Measurements from ENCODE around the gene TTC39B. TPM values are rescaled to one million over a fixed set of nuclear protein-coding genes. Genes with fewer than 3 reads are reported as not detected.

The TTC39B gene
- total RNA-seq, 1 experiment from 2014 or later: 6.0 TPM

DNA sequence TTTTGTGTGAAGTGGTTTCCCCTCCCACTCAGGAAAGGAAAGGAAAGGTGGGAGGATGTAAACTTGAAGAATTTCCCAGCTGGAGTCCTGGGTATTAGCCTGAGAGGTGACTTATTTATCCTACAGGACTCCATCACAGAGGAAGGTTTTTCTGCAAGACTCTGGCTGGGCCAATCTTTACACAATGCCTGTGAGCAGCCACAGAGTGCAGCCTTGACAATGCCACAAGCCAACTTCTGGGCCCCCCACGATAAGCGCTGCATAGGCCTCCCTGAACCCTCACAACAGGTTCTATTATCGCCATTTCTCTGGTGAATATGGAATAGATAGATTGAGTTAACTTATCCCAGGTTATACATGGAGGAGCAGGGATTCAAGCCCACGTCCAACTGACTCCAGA lies 12.4 kb downstream of the TTC39B start:
- no peak for TF ChIP-seq CTCF (IDR thresholded peaks at IDR 0.05; ENCODE audit: unreplicated experiment)
- no peak for DNase-seq
- Mint-ChIP-seq H3K4me3 (ENCODE audit: low read depth, unreplicated experiment) (no peak overlapping the region), H3K4me1 (ENCODE audit: low read depth, unreplicated experiment) (no peaks in the 10 kb centered on the region), H3K9me3 (ENCODE audit: low read depth, unreplicated experiment) (peaks cover 3% of the 10 kb centered on the region), H3K27me3 (ENCODE audit: unreplicated experiment) (no peaks in the 10 kb centered on the region), H3K36me3 (ENCODE audit: insufficient read depth, unreplicated experiment) (peaks cover 13% of the 10 kb centered on the region), H3K27ac (ENCODE audit: unreplicated experiment) (no peak overlapping the region)
- BruUV-seq (replicated peaks): no TSS peak
- intact Hi-C loops (cut with micrococcal nuclease; ENCODE audit: unreplicated experiment): no loop called here
- CTCF ChIA-PET: interaction anchor here (0.6 kb wide), 1 partner anchor 1229 kb away, joined by 3 read pairs; no protein-coding TSS in a partner anchor

DNA sequence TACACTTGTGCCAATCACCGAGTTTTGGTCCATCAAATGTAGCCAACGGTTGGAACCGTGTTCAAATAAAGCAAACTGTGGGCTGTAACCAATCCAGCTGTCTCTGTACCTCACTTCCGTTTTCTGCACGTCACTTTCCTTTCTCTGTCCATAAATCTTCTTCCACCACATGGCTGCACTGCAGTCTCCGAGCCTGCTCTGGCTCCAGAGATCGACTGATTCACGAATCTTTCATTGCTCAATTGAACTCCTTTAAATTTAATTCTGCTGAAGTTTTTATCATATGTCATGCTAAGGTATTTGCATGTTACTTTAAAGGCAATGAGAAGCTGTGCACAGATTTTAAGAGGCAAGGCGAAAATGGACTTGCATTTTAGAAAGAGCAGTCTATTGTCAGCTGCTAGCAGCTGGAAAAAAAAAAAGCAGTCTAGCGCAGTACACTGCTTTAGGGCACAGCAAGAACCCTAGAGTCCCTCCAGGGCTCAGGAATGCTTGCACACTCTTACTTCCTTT lies 13.2 kb downstream of the TTC39B start:
- Mint-ChIP-seq H3K9me3 (ENCODE audit: low read depth, unreplicated experiment) (peaks cover 2% of the 10 kb centered on the region), H3K4me1 (ENCODE audit: low read depth, unreplicated experiment) (no peaks in the 10 kb centered on the region), H3K36me3 (ENCODE audit: insufficient read depth, unreplicated experiment) (peaks cover 8% of the 10 kb centered on the region), H3K27ac (ENCODE audit: unreplicated experiment) (no peak overlapping the region), H3K27me3 (ENCODE audit: unreplicated experiment) (no peaks in the 10 kb centered on the region), H3K4me3 (ENCODE audit: low read depth, unreplicated experiment) (no peak overlapping the region)
- intact Hi-C loops (cut with micrococcal nuclease; ENCODE audit: unreplicated experiment): no loop called here
- no TSS peak for BruUV-seq (replicated peaks)
- TF ChIP-seq CTCF (IDR thresholded peaks at IDR 0.05; ENCODE audit: unreplicated experiment): no peak
- no peak for DNase-seq
- CTCF ChIA-PET: interaction anchor here (0.6 kb wide), 1 partner anchor 1230 kb away, joined by 3 read pairs; no protein-coding TSS in a partner anchor

- Mint-ChIP-seq H3K4me3 (ENCODE audit: low read depth, unreplicated experiment) (no peak overlapping the region), H3K4me1 (ENCODE audit: low read depth, unreplicated experiment) (no peaks in the 10 kb centered on the region), H3K36me3 (ENCODE audit: insufficient read depth, unreplicated experiment) (peaks cover 8% of the 10 kb centered on the region), H3K27me3 (ENCODE audit: unreplicated experiment) (no peaks in the 10 kb centered on the region), H3K9me3 (ENCODE audit: low read depth, unreplicated experiment) (no peaks in the 10 kb centered on the region), H3K27ac (ENCODE audit: unreplicated experiment) (no peak overlapping the region)
- intact Hi-C loops (cut with micrococcal nuclease; ENCODE audit: unreplicated experiment): no loop called here
- no TSS peak for BruUV-seq (replicated peaks)
- CTCF ChIA-PET: no interaction called here
- TF ChIP-seq CTCF (IDR thresholded peaks at IDR 0.05; ENCODE audit: unreplicated experiment): no peak
- no peak for DNase-seq
Measured at GRCh38 chr9:15293084-15293483, 13.9 kb downstream of the TTC39B start.

GRCh38 chr9:15289603-15290002 lies 17.4 kb downstream of the TTC39B start:
- BruUV-seq (replicated peaks): no TSS peak
- no peak for DNase-seq
- no peak for TF ChIP-seq CTCF (IDR thresholded peaks at IDR 0.05; ENCODE audit: unreplicated experiment)
- H3K27ac Mint-ChIP-seq (ENCODE audit: unreplicated experiment): no peak overlapping the region
- H3K27me3 Mint-ChIP-seq (ENCODE audit: unreplicated experiment): no peaks in the 10 kb centered on the region
- H3K9me3 Mint-ChIP-seq (ENCODE audit: low read depth, unreplicated experiment): no peaks in the 10 kb centered on the region
- no peaks in the 10 kb centered on the region for H3K36me3 Mint-ChIP-seq (ENCODE audit: insufficient read depth, unreplicated experiment)
- H3K4me3 Mint-ChIP-seq (ENCODE audit: low read depth, unreplicated experiment): no peak overlapping the region
- no peaks in the 10 kb centered on the region for H3K4me1 Mint-ChIP-seq (ENCODE audit: low read depth, unreplicated experiment)
- intact Hi-C loops (cut with micrococcal nuclease; ENCODE audit: unreplicated experiment): no loop called here
- CTCF ChIA-PET: no interaction called here

All from Calu3 (cell line).